Measurements from ENCODE around the gene PLEKHM2.

Gene PLEKHM2

GRCh38 chr1:15701784-15702183 lies 17.7 kb downstream of the PLEKHM2 start:
- no peak for DNase-seq (ENCODE audit: low spot score)

DNA sequence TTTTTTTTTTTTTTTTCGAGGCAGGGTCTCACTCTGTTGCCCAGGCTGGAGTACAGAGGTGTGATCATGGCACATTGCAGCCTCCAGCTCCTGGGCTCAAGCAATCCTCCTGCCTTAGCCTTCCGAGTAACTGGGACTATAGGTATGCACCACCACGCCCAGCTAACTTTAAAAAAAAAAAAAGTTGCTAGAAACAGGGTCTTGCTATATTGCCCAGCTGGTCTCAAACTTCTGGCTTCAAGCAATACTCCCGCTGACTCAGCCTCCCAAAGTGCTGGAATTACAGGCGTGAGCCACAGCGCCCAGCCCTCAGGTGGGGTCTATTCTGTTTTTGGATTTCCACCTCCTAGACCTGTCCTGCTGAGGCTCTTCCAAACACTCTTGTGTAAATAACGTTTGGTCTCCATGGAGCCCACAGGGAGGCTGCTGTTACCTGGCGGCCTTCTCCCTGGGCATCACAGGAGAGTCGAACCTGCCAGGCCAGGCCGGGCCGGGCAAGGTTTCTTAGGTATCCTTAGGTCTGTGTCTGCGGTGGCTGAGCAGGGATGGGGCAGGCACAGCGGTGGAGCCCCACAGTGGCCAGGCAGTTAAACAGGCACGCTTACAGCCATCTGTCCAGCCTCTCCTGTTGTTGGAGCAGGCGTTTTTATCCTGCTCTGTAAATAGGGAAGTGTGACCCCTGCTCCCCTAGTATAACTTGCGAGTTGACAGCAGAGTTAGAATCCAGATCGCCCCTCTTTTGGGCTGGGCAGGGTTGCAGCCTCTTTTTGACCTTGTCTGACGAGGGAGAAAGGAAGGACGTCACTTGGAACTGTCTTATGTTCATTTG lies 18.8 kb downstream of the PLEKHM2 start:
- peak; percentile 53 for DNase-seq (ENCODE audit: low spot score)

DNA sequence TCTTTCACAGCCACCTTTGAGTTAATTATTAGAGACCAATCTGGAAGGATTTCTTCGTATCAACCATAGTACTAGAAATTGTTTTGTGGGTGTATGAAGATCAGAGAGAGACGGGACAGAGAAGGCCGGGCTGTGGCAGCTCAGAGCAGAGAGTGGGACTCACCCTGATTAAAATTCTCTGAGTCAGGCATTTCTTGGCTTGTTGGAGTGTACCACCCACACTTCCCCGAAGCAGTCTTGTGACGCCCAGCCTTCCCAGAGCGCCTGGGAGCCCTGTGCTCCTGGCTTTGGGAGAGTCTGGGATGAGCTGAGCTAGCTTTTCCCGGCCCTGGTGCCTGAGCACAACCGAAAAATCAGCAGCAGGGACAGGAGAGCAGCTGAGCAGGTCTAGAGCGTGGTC lies 19.4 kb downstream of the PLEKHM2 start:
- peak; percentile 96 for DNase-seq (ENCODE audit: low spot score)

DNA sequence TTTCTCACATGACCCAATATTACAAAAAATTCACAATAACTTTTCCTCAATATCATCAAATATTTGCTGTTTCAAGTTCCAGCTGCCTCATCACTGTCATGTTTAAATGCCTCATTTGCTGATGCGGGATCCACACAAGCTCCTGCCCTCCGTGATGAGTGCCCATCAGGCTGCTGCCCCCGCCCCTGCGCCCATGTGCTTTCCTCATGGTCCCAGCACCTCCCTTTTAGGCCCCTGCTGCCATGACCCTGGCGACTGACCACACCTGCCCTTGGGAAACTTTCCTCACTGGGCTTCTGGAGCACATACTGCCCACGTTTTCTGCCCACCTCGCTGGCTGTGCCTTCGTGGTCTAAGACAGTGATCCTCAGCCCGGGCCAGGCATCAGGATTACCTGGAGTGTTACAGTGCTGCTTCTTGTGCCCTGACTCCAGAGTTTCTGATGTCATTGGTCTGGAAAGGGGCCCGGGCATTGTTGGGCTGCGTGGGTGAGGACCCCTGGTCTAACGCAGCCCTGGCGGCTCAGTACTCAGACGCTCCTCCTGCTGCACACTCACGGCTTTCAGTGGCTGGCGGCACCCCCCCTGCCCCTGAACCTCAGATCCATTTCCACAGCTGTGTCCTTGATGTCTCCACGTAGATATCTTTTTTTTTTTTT lies 20.5 kb downstream of the PLEKHM2 start:
- peak; percentile 45 for DNase-seq (ENCODE audit: low spot score)

GRCh38 chr1:15705184-15705566 lies 21.1 kb downstream of the PLEKHM2 start:
- DNase-seq (ENCODE audit: low spot score): no peak

- no peak for DNase-seq (ENCODE audit: low spot score)
Measured at GRCh38 chr1:15706751-15707150, 22.6 kb downstream of the PLEKHM2 start.

DNA sequence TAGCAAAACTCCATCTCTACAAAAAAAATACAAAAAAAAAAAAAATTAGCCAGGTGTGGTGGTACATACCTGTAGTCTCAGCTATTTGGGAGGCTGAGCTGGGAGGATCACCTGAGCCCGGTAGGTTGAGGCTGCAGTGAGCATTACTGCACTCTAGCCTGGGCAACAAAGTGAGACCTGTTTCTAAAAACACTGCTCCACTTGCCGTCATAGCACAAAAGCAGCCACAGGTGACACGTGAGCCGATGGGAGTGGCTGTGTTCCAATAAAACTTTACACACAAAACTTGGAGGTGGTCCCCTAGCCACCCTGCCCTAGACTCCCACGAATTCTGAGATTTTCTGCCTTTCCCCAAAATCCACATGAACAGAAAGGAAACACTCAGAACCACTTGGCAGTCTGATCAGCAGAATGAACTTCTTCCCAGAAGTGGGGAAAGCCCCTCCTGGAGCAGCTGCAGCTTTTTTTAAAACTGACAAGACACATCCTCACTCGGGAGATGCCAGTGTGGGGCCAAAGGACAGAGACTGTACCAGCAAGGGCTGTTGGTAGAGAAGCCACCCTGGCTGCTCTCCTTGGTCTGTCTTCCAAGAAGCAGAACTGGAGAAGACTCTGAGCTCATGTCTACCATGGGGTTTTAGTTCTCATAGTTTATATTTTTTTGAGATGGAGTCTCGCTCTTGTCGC lies 23.3 kb downstream of the PLEKHM2 start:
- DNase-seq (ENCODE audit: low spot score): no peak

- DNase-seq (ENCODE audit: low spot score): no peak
Measured at GRCh38 chr1:15708486-15709137, 24.5 kb downstream of the PLEKHM2 start.

GRCh38 chr1:15709226-15709625 lies 25.1 kb downstream of the PLEKHM2 start:
- no peak for DNase-seq (ENCODE audit: low spot score)

- DNase-seq (ENCODE audit: low spot score): no peak
Measured at GRCh38 chr1:15712168-15712567, 28.0 kb downstream of the PLEKHM2 start.

- peak; percentile 75 for DNase-seq (ENCODE audit: low spot score)
Measured at GRCh38 chr1:15714406-15715136, 30.5 kb downstream of the PLEKHM2 start.

DNA sequence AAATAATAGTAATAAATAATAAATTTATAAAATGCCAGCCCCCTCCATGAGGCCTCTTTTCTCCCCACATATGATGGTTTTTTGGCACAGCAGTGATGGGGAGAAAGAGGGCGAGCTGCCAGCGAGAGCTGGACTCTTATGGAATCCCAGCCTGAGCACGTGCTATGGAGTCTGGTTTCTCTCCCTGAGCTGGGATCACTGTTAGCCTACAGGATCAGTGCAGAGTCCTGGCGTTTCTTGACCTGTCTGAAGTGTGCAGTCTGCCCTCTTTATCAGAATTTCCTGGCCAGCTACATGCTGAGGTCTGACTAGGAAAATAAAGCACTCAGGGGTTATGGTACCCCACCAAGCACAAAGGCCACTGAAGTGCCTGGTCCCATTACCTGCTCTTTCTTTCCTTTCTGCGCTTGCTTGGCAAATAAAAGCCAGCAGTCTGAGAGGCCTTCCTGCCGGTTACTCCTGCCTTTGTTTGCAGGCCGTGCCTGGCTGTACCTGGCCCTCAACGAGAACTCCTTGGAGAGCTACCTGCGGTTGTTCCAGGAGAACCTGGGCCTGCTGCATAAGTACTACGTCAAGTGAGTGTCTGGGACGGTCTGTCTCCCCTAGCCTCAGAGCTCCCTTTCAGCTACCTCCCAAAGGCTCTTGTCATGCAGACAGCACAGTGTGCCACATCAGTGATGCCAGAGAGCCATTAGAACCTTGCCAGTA lies 33.5 kb downstream of the PLEKHM2 start:
- no peak for DNase-seq (ENCODE audit: low spot score)

DNA sequence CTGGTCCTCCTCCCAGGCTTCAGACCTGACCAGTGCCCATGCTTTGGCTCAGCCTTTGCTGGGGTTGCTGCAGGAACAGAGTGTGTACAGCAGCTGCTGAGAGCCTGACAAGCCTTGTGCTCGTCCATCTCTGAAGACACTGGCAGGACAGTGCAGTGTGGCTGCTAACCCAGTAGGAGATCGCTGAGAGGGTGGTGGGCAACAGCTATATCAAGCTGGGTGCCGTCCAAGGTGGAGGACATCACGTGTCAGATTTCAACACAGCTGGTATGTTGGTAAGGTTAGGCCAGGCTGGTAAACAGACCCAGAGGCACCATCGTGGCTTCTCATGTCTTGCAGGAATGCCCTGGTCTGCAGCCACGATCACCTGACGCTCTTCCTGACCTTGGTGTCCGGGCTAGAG lies 34.1 kb downstream of the PLEKHM2 start:
- no peak for DNase-seq (ENCODE audit: low spot score)

DNA sequence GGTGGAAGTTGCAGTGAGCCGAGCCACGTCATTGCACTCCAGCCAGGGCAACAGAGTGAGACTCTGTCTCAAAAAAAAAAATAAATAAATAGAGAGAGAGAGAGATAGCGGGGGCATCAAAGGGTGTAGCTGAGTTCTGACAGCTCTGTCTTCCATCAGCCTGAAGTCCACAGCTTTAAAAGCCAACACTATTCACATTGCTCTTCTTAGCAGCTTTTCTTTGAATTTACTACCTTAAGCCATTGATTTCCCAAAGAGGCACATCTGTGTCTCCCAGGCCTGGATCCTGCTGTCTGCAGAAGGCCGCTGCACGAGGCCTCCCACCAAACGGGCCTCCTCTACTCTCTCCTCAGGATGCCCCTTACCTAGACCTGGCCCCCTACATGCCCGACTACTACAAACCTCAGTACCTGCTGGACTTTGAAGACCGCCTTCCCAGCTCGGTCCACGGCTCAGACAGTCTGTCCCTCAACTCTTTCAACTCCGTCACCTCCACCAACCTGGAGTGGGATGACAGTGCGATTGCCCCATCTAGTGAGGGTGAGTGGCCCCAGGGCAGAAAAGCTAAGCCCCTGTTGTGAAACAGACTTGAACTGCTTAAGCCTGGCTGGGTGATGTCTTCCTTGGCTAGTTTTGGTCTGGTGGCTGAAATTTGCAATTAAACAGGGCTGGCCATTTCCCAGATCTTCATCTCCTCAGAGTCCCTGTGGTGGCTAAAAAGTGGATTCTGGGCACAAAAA lies 35.4 kb downstream of the PLEKHM2 start:
- no peak for DNase-seq (ENCODE audit: low spot score)

DNA sequence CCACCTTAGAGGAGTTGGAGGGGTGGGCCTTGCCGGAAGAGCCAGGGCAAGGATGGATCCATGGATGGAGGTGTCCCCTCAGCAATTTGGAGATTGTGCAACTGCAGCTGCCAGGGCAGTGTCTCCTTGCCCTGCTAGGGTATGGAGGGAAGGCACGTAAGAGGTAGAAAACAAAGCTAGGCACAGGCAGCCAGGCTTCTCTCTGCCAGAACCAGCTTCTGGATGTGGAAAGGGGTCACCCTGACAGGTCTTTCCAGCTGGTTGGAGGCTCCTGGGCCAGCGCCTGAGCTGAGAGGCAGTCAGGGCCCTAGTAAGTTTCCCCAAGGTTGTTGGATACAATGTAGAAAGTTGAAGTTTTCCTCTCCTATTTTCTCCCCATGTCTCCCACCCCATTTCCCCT lies 36.7 kb downstream of the PLEKHM2 start:
- no peak for DNase-seq (ENCODE audit: low spot score)

GRCh38 chr1:15722411-15722810 lies 38.3 kb downstream of the PLEKHM2 start:
- DNase-seq (ENCODE audit: low spot score): no peak

- no peak for DNase-seq (ENCODE audit: low spot score)
Measured at GRCh38 chr1:15722836-15723532, 38.9 kb downstream of the PLEKHM2 start.

- DNase-seq (ENCODE audit: low spot score): no peak
Measured at GRCh38 chr1:15723631-15724246, 39.6 kb downstream of the PLEKHM2 start.

All from AG20443 (cell line).